GM21515 (cell line): Measurements from ENCODE around the gene PNKP.

Experiments
- ATAC-seq: cut with Tn5 transposase; IDR thresholded peaks from one replicate; pipeline ENCODE4 v1.9.1; 2021; ENCODE audit not compliant: unreplicated experiment

Gene PNKP

DNA sequence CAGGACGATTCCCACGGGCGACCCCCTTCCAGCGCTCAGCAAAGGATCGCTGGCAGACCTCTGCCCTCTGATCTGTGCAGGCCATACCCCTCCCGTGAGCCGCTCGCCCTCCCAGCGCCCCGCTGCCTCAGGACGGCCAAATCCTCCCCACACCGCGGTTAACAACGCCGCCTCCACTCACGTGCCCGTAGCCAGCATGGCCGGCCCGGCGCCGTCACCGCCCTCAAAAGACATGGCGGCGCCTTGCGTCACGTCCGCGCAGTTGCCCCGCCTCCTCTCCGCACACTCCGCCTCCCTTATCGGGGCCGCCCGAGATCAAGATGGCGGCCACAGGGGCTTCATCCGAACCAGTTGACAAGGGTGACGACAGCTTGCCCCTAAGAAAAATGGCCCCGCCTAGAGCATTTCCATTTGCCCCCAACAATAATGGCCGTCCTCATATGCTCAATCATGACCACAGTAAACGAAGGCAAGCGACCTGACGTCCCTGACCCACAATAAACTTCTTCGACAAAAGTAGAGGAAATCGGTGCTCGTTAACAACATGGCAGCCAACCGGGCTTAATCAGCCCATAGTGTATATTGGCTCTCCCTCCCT lies 9.1 kb upstream of the PNKP start:
- ATAC-seq = peak; percentile 48

DNA sequence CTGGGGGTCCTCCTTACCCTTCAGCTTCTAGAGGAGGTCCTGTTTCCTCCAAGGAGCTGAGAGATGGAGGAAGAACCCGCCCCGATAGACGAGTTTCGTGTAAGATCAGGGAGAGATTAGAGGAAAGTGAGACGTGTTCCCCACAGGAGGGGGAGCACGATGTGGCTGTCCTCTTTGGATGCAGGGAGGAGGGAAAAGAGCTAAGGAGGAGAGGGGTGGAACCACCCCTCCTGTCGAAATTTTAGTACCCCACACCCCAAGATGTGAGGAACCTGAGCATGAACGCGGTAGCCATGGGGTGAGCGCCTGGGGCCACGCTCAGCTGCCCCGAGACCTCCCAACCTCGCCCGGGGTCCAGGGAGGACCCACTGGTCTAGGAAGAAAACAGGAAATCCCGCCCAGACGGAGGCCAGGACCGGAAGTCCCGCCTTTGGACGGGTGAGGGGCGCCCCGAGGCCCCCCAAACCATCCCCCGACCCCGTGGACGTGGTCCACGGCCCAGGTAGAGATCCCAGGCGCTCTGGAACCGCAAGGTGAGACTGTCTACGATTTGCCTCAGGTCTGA lies 8.6 kb upstream of the PNKP start:
- ATAC-seq = no peak

DNA sequence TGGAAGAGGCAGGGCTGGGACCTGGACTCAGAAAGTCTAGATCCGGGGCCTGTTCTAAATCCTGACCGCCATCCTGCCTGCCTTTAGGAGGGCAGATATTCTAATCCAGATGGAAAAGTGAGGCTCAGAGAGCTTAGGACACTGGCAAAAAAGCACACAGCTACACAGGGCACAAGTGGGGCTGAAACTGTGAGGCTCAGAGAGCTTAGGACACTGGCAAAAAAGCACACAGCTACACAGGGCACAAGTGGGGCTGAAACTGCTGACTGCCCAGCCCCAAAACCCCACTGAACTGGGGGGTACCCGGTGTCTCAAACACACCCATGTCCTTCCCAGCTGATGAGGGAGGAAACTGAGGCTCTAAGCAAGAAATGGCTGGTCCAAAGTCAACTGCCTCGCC lies 7.8 kb upstream of the PNKP start:
- ATAC-seq = no peak

DNA sequence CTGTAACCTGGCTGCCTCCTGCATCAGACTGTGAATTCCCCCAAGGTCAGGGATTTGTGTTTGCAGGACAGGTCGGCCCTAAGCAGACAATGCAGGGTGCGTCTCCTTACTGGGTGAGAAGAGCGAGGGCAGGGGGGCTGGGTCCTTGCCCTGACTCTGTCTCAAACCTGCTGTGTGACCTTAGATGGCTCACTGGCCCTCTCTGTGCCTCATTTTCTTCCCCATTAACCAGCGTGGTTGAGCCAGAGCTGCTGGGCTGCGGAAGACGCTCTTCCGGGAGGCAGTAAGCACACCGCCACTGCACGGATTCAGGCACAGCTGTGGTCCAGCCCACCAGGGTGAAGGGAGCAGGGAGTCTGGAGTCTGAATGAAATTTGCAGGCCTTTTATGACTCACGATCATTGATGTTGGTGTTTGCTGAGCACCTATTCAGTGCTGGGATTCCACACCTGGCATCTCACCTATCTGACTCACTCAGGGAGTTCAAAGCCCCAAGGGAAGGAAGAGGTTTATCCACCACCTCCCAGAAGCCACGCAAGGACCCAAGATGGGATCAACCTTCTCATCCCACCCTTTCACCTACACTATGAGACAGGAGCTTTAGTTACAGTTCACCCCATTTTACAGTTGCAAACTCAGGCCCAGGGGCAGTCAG lies 7.3 kb upstream of the PNKP start:
- ATAC-seq = no peak

DNA sequence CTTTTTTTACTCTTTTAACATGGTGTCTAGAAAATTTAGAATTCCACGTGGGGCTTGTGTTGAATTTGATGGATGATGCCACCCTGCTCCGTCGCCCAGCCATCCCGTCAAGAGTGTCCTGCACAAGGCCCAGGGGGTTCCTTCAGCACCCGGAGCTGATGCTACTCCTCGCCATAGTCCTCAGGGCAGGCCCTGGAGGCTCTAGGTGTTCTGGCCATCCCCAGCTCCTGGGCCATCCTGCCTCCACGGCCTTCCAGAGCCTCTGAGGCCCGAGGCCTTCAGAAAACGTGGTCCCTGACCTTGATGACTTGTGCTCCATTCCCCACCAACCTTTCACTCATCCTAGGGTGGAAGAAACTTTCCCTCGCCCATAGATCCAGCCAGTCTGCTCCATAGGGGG lies 6.5 kb upstream of the PNKP start:
- no peak for ATAC-seq

DNA sequence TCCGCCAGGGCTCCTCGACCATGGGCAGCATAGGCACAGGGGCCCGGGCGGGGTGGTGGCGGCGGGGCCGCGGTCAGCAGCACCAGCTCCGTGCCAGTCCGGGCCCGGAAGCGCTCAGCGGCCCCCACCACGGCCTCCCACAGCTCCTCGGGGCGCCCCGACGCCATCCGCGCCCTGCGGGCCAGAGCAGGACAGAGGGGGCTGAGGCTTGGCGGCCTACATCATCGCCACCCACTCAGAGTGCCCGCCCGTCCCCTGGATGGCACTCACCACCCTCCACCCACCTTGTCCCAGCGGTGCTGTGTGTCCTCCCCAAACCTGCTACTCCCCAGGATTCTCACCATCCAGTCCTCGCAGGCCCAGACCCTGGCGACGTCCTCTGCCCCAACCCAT lies 5.7 kb upstream of the PNKP start:
- ATAC-seq = no peak

DNA sequence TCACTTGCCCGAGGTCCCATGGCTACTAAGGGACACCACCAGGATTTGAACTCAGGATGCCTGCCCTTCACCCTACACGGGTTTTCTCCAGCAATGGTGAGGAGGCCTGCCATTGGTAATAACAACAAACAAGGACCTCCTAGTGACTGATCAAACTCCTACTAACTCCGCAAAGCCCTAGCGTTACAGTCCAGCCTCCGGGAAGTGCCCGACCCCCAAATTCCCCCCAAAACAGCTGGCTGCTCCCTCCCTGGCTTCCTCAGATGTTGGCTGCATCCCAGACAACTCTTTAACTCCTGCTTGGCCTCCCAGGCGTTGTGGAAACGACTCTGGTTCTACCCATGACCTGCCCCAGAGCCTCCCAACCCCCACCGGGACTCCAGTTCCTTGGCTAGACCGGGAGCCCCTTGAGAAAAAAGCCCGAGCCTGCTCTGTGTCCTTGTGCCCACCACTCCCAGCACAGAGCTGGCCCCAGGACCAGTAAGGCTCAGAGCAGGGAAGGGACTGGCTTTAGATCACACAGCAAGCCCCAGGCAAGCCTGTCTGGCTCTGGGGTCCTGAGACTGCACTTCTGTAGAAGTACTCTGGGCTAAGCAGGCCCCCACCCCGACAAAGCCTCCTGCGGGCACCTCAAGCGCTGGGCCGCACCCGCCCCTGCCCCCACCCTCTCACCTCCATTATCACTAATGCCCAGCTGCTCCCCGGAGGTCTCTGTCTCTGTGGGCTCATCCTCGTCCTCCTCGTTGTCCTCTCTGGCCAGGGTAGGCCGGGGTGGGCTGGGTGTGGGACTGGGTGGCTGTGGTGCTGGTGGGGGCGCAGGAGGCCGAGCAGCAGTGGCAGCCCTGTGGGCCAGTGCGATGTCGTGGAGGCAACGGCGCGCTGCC lies 5.1 kb upstream of the PNKP start:
- ATAC-seq = no peak

DNA sequence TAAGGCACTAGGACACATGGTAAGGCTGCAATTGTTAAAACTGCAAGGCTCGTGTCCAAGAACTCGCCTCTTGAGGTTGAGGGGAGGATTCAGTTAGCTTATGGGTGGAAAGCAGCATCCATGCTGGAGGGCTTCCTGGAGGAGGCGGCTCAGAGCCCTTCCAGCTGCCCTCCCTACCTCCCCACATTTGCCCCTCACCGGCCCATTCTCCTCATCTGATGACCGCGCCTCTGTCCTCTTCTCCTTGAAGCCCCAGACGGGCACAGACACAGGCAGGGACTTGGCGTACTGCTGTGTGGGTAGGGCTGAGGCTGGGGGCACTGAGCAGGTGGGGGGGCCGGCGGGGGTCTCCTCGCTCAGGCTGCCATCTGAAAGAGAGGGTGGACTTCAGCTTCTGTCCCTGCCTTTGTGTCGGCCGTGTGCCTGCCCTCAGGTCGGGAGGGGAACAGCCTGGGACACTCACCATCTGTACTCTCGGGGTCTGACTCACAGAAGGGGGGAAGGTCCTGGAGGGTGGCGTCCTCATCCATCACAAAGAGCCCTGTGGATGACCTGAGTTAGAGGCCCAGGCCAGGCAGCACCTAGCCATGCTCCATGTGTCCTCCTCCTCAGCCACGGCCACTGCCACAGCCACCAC lies 4.1 kb upstream of the PNKP start:
- ATAC-seq = no peak

DNA sequence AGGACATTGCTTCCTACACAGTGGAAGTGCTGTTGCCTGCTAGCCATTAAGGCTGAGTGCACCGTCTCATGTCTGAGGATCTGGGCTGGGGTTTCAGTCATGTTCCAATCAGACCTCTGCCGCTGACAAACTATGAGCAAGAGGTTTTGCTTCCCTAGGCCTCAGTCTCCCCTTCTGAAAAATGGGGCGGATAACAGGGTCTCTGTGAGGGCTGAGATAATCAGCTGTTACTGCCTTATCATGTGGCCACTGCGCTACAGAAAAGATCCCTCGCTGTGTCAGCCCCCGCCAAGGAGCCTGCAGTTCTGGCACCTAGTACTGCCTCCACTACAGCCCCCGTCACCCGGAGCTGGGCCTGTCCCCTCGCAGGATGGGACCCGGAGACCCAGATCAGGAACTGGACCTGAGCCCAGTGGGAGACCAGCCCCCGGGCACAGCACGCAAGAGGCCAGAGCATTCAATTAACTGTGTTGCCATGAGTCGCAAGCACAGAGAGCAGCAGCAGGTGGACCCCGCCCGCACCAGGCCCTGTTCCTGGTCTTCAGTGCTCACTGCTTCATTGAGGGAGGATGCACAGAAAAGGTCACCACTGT lies 3.0 kb upstream of the PNKP start:
- no peak for ATAC-seq

DNA sequence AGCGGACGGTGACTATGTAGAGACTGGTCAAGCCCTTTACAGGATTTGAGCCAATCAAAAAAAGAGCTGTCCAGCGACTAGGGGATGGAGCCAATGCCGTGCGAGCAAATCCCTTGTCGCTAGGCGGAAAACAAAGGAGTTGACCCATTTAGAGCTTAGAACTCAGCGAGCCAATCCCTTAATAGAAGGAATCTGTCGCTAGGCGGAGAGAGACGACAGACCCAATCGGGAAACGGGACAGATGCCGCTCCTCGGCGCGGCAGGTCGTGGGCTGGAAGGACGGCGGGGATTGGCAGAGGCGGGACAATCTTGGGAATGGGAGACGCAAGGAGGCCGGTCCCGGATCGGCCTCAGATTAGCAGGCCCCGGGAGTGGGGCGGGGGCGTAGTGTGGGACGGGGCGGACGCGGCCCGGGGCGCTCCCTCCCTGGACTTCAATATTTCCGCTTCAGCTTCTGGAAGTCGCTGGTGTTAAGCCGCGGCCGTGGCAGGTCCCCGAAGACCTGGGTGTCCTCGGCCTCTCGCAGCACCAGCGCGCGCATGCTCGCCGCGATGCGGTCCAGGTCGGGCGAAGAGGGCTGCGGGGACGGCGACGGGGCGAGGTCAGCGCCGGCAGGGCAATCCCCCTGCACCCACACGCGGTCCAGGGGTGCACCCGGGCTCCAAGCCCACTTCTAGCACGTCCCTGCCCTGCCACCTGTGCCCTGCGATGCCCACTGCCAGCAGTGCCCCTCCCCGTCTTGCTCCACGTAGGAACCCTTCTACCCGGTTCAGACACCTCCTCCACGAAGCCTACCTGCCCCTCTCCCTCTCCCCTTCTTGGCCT lies 2.3 kb upstream of the PNKP start:
- ATAC-seq = peak; percentile 55

DNA sequence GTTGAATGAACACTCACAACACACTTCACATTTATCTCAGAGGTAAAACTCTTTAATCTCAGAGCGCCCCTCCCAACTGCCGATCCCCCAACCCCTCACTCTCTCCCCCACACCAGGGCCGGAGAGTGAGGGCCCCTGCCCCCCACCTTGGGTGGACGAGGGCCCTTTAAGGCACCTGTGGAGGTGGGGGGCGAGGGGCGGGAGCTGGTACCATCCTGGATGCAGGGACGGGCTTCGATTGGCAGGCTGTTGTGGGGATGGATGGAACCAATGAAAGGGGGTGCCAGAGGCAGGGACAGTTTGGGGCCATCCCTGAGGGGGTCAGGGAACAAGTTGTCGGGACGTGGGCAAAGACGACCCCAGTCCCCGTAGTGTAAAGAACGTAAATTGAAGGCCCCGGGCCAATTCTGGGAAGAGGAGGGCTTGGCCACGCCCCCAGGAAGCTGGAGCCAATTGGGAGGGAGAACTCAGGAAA lies 1.7 kb upstream of the PNKP start:
- ATAC-seq = no peak

DNA sequence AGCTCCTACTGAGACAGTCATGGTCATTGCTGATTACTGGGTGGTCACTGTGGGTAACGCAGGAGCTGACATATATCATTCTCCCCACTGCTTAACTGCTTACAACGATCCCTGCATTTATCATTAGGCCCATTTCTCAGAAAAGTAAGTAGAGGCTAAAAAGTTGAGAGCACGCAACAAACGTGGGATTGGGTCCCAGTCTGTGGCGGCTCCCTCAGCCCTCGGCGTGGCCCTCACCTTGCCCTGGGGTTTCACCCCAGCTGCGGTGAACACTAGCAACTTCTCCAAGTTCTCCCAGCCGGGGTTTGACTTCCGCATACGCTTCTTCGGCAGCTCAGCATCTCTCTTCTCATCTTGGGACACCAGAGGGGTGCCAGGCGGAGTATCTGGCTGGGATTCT lies 2.5 kb downstream of the PNKP start:
- ATAC-seq = no peak

DNA sequence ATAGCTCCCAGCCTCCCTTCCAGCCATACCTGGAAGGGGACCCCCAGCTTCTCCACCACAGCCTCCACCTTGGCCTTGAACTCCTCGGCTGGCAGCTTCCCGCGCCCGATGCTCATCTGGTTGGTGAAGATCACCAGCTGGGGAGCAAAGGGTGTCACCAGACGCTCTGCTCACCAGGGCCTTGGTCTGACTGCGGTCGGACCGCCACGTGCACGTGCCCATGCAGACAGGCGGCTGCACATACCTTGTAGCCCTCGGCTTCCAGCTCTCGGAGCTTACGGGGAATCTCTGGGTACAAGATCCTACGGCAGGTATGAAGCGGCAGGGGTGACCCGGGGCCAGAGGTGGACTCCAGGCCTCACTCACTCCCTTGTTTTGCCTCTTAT lies 3.4 kb downstream of the PNKP start:
- no peak for ATAC-seq

DNA sequence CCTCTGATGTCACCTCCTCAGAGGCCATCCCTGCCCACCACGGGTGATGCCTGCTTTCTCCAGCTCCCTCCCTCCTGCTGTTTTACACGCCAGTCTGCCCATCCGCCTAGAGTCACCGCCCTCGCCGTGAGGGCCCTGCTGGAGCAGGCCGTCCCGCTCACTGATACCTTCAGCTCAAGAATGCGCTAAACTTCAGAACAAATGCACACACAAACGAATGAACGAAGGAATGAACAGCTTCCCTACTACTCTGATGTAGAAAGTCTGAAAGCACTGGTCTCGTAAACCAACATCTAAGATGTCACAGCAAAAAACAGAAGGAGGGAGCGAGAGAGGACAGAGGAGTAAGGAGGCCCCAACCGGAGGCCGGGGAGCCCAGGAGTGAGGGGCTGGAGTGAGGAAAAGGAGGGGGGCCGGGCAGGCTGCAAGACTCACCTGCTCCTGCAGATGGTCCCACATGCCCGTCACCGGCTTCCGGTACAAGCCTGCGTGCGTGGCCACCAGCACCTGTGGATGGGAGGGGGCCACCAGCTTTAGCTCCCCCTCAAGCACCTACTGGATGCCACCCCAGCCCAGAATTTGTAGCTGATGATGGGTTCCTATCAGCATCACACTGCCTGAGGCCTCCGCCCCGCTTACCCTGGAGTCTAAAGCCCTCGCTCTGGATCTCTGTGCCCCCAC lies 4.0 kb downstream of the PNKP start:
- ATAC-seq = no peak

DNA sequence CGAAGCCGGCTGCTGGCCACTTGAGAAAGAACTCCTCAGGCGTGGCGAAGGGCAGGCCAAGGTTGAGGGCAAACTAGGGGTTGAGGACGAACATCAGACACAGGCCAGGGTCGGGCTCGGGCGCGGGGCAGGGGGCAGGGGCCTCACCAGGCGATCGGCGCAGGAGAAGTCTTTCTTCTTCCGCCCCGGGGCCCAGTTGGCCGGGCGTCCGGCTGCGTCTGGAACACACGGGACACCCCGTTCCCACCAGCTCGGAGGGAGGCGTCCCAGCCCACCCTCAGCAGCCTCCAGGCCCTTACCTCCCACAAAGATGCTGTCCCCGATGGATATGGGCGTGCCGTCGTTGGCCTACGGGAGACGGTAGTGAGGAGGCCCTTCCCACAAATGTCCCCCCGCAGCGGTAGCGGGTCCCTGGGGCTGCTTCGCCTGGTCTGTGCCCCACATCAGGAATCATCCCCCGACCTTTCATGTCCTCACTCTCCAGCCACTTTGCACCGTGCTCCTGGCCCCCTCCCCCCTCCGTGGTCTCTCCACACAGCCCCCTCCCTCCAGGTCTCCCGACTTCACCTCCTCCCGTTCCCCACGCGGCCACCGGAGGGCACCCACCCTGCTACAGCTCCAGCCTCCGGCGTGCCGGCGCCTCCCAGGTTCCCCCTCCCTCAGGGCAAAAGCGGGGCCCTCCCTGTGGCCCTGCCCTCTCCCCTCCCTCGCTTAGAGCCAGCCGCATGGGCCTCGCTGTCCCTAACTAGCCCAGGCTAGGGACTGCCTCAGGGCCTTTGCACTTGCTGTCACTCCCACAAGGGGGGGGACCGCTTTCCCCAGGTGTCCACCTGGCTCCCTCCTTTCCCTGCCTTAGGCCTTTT lies 4.8 kb downstream of the PNKP start:
- no peak for ATAC-seq

DNA sequence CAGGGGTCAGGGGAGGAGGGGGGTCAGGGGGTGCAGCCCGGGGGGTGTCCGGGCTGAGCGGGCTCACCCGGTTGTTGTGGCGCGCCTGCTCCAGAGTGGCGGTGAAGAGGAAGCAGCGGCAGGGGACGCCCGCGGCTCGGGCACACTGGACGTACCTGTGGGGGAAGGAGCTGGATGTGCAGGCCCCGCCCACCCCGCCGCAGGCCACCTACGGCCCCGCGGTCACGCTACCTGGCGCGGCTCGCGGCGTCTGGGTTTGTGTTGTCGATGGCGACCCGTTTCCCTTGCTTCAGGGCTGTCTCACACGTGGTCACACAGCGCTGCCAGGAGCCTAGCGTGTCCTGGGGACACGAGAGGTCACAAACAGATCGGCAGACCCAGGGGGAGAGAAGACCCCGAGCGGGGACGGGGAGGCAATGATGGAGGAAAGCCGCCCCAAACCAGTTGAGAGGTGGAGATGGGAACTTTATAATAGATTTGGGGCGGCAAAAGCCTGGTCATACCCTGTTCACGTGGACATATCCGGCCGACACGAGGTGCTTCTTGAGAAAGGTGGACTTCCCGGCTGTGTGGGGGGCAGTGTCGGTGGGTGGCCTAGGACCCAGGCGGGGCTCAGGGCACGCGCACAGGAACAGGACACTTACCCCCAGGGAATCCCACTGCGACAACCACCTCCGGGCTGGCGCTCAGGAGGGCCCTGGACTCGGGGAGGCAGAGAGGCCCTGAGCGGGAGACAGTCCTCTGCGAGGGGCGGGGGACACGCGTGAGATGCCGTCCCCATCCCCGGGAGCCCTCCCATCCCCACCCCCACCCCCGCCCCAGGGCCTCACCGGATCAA lies 5.6 kb downstream of the PNKP start:
- ATAC-seq = no peak

DNA sequence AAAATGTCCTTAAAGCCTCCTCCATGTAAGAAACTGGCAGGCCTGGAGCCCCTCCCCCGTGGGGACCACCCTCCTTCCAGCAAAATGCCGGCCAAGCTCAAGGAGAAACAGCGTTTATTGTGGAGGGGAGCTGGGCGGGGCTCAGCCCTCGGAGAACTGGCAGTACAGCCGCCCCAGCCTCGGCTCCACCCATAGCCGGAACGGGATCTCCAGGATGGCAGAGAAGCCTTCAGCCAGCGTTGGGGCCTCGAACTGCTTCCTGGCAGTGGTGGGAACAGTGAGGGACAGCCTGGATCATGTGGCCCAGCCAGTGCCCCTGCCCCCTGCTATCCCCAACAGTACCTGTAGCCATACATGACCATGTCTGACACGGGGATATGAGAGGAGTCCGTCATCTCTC lies 6.3 kb downstream of the PNKP start:
- ATAC-seq = no peak
